HG03045 (cell line): ENCODE results near the gene COL15A1.

Source experiments
- ATAC-seq: cut with Tn5 transposase; IDR thresholded peaks from one replicate; pipeline ENCODE4 v1.9.1; 2021; ENCODE audit warnings: mild to moderate bottlenecking, moderate library complexity; ENCODE audit not compliant: unreplicated experiment

Gene COL15A1

DNA sequence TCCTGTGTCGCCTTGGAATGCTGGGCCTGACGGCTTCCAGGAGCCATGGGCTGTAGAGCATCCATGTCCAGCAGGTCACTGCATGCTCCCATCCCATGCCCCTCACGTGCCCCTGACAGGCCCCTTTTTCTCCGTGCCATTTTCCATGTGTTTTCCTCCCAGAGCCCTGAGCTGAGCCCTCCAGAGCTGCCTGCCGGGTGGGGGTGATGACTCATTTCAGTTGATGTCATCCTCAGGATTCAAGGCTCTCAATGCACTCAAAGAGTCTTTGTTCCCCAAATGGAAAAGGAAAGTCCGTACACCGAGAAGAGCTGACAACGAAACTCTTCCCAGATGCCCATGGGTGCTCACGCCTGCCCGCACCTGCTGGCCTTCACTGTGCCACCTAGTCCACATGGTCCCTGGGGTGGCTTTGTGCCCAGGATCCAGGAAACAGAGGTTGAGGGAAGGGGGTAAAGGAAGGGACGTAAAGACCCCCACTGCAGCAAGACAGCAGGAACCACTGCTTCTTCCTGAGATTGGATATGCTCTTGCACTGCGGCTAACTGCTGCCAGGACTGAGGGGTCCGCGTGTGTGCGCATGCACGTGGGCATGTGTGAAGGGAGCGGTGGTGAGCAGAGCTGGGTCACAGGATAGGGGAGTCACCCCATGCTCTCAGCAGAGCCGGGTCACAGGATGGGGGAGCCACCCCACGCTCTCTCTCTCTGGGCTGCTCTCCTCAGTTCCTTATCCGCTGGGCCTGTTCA, 27.6 kb downstream of the COL15A1 start:
- ATAC-seq, result no peak

DNA sequence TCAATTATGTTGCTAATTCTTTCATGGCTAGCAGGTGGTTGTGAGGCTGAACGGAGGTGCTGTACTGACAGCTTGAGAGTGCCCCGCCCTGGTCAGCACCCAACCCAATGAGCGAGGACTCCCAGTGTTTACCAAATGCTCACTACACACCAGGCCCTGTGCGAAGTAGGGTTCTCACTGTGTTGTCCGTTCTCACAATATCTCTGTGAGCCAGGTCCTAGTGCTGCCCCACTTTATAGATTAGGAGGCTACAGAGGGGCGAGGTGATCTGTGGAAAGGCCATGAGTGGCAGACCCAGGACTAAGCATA, 28.2 kb downstream of the COL15A1 start:
- ATAC-seq, result no peak

DNA sequence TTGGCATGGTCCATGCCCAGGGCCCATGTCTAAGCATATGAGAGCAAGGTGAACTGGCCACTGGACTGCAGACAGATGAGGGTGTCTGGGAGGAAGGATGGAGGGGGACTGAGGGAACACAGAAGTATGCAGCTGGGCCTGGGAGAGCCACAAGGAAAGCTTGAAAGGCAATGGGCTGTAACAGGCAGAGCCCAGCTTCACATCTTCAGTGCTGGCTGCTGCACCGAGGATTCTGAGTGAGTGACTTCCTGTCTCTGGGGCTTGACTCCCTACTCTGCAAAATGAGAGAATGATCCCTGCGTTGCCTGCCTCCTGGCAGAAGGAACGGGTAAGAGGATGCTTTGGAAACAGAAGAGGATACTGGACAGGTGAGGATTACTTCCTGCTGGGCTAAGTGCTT, 29.0 kb downstream of the COL15A1 start:
- ATAC-seq, result no peak

DNA sequence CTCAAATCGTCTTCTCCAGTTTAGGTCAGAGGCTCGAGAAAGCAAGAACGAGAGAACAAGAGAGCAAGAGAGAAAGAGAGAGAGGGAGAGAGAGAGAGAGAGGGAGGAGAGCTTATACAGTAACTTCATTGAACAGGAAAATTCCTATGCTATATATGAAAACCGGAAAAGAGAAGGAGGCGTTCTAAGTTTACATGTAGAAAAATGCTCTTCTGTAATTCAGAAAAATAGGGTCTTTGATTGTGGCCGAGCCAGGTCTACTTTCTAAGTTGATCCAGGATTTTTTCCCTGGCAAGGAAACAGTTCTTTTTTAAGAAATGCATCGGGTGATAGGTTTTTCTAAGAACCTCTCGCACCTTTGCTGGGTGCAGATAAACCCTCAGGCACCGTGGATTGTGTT, 29.5 kb downstream of the COL15A1 start:
- ATAC-seq, result no peak

DNA sequence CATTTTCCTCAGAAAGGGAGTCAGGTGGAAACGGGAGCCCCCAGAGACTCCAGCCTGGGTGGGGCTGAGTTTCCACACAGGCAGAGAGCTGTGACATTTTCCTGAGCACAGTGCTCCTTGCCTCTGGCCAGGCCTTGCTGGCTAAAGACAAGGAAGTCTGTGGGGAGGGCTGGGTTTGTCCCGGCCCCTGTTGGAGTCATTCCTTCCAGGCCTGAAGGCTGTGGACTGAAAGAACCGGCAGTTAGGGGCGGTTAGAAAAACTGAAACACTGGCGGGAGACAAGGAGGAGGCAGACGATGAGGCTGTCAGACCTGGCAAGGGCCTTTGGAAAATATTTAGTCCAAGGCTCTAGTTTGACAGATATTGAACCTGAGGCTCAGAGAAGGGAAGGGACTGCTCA, 29.9 kb downstream of the COL15A1 start:
- no peak for ATAC-seq

DNA sequence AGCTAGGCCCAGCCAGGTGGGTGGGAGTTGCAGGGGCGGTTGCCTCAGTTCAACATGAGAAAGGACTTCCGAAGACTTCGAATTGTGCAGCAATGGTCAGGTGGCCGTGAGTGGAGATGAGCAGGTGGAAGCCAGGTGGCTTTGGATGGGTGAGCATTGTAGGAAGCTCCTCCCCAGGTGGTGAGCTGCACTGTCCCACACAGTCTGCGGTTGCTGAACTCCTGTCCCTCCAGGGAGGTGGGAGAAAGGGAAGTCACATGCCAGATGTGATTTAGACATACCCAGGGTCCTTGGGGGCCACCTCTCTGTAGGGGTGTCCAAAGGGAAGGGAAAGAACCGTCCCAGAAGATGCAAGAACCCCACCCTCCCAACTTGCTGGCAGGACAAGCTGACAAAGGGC, 30.4 kb downstream of the COL15A1 start:
- ATAC-seq, result no peak

DNA sequence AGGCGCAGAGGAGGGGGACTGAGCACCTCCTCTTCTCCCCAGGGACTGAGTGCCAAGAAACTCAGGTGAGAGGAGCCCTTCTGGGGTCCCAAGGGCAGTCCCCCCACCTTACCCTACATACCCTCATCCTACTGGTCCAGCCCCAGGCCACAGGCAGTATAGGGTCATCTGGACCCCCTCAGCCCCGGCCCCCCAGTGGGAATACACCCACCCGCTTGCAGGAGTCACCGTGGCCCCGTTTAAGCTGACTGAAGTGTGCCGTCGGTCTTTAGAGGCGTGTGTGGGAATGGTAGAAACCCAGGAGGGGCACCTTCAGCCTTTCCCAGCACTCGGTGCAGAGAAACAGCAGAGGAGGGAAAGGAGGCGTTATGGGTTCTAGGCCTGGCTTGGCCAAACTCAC, 30.8 kb downstream of the COL15A1 start:
- ATAC-seq, result peak; percentile 14

DNA sequence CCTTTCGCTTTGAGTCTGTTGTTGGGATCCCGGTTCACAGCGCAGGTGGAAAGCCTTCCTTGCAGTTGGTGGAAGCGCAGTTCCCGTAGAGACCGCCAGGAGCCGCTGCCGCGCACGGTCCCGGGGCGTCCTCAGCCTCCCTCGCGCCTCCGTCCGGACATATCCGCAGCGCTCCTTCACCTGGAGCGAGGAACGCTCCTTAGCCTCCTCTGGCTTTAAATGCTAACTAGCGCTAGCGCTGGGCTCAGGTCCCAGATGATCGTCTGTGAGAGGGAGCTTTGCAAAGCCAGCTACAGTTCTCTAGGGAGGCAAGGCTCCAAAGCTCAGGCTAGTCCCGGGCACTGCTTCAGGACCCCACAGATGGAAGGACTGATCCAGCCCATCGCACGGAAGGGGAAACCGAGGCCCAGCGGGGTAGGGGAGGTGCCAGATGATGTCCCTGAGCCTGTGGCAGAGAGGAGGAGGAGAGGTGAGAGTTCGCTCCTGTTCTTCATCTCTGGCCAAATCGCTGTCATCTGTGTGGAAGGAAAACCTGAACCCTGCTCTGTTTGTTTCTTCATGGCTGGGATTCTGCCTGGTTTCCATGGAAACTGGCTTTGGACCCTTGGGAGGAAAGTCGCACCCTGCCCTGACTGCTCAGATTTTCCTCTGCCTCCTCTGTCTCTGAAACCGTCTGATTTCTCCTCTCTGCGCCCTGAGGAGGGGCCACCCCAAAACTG, 31.4 kb downstream of the COL15A1 start:
- peak; percentile 91 for ATAC-seq

DNA sequence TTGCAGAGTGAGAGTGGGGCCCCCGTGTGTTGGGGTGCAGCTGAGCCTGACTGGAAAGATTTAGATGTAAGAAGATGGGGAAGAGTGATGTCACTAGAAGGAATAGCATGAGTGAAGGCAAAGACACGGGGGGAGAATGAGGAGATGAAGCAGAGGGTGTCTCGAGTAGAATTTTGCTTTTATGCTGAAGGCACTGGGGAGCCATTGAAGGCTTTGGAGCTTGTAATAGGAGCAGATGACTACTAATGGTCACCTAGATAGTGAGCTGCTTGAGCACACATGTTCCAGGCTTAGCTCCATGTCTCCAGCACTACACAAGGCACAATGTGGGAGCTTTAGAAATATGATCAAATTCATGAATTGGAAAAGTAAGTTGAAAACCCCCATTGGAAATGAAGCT, 32.1 kb downstream of the COL15A1 start:
- no peak for ATAC-seq

DNA sequence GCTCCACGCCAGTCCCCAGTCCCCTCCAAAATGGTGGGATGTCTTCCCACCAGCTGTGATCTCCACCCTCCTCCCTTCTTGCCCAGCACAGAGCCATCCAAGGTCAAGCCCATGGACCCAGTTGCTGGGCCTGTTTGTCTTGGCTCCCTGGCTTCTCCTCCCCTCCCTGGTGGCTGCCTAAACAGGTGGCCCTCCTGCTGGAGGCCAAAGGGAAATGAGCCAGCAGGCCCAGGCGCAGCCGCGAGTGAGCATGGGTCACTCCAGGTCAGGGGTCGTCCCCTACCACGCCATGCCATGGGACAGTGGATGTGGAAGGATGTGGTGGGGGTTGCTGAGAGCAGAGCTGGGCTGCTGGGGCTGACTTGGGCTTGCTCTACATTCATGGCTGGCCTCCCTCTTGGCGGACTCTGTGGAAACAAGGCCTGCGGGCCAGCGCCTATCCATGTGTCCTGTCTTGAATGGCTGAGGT, 33.6 kb downstream of the COL15A1 start:
- ATAC-seq, result no peak

DNA sequence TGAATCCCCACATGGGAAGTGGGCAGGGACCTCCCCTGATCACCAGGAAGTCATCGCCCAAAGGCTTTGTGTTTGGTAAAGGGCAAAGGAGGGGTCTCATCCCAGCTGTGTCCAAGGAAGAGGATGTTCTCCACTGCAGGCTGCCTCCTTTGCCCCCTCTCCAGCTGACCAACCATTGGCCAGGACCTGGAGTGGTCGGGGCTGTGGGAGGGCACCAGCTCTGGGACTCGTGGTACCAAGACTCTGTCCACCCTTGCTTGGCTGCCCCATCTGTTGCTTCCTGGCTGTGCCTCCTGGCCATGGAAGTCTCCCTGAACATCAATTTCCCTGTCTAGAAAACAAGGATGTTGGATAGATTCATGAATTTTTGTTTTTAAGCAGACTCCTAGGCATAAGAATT, 34.1 kb downstream of the COL15A1 start:
- no peak for ATAC-seq

DNA sequence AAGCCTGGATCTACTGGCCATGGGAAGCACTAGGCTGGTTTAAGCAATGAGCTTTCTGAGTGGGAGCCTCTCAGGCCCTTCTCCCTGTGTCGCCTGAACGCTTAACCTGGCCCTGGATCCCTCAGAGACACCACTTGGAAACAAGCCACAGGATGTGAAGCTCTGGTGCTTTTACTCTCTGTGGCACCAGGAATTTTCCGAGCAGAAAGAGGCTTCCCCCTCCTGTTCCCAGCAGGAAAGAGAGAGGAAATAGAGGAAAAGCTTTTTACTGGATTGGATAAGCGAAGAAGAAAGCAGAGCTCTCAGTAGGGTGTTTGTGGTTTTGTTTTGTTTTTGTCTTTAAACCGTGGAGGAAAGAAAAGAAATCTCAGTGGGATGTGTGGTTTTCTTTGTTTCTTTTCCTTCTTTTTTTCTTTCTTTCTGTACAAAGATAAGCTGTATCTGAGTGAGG, 34.5 kb downstream of the COL15A1 start:
- no peak for ATAC-seq

DNA sequence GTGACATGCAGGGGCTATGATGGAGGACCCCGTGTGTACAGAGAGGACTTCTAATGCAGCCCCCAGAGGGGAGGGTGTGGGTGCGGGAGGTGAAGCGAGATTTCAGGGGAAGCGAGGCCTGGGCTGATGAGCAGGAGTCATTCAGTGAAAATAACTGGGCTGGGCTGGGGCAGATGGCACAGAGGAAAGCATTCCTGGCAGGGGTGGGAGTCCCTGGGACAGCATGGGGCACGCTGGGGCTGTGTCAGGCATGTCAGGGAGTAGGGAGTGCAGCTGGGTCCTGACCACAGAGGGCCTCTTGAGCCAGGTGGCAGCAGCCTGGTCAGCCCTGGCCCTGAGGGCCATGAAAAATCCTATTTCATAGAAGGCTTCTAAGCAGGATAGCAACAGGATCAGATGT, 36.6 kb downstream of the COL15A1 start:
- ATAC-seq, result no peak

DNA sequence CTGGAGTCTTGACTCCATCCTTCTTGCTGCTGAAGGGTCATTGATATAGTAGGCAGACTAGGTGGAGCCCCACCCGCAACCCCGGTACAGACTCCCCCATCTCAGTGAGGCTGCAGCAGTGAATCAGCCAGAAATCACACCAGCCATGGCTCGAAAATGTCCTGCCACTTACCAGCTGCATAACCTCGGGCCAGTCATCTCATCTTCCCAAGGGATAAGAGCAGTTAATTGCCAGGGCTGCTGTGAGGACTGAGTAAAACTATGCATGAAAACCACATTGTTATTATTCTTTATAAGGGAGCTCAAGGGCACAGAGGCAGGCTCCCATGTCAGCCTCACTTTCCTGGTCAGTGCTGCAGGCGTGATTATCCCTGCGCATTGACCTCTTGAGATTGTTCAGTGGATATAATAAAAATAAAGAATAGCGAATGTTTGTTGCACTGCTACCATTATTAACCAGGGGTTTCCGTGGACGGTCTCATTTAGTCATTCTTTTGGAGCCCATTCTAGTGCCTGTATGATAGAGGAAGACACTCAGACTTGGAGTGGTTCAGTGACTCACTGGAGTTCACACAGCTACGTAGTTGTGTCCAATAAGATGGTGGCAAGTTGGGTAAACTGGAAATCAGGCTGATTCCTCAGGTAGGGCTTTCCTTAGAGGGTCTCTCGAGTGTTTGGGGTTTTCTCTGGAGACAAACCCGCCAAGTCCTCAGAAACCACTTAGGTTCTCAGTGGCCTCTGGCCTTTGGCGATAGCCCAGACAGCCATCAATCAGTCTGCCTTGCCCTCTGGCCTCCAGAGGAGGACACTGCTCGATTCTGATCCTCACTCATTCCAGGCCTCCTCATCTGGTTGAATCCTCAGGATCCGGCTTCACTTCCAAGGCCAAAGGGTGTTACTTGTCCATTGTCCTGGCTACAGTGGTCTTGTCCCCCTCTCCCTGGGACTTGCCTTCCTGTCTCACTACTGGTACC, 39.9 kb downstream of the COL15A1 start:
- ATAC-seq, result no peak

DNA sequence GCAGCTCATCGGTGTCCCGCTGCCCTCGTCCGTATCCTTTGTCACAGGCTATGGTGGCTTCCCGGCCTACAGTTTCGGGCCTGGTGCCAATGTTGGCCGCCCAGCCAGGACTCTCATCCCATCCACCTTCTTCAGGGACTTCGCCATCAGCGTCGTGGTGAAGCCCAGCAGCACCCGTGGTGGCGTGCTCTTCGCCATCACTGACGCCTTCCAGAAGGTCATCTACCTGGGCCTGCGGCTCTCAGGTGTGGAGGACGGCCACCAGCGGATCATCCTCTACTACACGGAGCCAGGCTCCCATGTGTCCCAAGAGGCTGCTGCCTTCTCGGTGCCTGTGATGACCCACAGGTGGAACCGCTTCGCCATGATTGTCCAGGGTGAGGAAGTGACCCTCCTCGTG, 41.9 kb downstream of the COL15A1 start:
- ATAC-seq, result no peak

DNA sequence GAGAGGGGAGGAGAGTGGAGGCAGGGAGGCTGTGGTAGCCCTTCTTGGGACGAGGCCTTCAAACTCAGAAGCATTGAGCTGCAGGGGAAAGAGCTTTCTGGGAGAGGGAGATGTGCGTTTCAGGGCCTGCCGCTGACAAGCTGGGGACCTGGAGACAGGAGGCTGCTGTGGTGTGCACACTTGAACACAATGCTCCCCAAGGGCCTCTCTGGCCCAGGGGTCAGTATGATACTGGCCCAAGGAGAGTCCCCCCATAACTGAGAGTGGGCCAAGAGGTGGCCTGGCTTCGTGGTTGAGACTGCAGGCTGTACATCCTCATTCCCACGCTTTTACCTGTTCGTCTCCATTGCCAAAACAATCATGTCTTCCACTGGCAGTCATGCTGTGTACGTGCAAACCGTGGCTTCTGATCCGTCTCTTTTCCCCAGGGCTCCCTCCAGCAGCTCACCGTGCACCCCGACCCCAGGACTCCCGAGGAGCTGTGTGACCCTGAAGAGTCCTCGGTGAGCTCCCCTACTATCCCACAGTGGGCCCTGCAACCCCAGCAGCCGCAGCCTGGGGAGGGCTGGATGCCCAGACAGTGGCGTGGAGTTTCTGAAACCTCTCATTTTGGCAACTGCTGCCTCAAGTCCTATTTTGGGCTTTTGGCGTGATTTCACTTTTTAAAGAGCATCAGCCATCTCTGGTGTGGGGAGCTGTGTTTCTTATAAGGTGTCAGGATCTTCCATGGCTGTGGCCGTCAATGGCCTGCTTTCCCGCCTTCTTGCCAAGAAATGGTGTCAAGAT, 43.4 kb downstream of the COL15A1 start:
- ATAC-seq, result no peak

DNA sequence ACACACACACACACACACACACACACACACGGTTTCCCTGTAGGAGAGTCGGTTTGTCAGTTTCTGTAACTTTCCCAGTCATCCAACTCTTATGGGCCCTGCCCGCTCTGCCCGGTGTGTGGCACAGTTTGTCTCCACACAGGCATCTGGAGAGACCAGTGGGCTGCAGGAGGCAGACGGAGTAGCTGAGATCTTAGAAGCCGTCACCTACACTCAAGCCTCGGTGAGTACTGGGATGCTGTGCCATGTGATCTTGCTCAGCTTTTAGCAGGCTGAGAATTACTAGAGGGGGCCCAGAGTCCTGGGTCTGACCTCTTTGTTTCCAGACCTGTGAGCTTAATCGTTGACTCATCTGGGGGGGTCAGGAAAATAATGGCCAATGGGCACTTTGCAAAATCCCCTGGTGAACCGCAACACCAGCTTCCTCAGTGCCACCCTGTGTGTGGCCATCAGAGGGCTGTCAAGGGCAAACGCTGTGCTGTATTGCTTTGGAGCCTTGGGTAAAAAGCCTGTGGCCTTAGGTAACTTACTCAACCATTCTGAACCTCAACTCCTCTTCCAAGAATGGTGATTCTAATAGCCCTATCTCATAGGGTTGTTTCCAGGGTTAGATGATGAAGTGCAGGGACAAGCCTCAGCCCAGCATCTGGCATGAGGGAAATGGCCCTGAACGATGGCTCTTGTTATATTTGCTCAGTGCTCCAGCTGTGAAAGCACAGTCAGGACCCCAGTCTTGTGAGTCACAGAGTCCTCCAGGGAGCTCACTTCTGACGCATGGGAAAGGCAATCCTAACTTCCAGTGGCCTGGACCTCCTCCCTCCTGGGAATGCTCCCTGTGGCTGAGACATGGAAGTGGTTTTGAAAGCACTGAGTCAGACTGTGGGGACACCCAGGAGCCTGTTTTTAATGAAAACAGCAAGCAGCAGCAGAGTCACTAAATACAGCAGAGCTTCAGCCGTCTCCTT, 45.6 kb downstream of the COL15A1 start:
- ATAC-seq, result no peak

DNA sequence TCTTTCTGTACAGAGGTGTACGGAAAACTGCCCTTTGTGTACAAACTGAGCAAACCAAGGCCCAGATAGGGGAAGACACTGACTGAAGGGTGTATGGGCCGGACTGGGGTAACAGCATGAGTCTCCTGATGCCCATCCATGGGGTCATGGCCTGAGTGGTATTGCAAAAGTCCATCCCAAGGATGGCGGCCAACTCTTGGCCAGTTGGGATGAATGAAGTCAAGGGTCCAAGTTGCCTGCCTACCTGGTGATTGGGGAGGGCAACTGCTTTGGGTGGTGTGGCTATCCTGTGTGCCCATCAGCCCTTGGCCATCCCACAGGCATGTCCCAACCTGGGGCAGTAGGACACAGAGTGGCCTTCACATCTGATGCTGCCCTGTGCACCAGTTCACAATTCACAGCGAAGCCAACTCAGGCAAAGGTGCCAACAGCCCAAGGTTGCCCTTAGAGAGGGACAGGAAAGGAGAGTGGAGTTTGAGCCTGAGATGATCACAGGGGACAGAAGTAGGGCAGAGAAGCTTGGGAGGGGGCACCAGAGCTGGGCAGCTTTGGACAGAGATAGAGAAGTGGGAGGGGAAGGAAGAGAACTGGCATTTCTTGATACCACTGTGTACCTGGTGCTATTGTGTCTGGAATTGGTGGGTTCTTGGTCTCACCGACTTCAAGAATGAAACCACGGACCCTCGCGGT, 46.6 kb downstream of the COL15A1 start:
- no peak for ATAC-seq
